ENCODE results near the gene HSPA13.

GRCh38 chr21:14384453-14384852, 1.5 kb upstream of the HSPA13 start:
- no peak for TF ChIP-seq ZBTB17 (tag by site-specific recombination; IDR thresholded peaks at IDR 0.05)
- no peak for TF ChIP-seq ZBTB44 (tag by site-specific recombination; IDR thresholded peaks at IDR 0.05)
- no peak for TF ChIP-seq SP7 (tag by site-specific recombination; IDR thresholded peaks at IDR 0.05)
- no peak for TF ChIP-seq CTCF (tag by site-specific recombination; IDR thresholded peaks at IDR 0.05)
- no peak for TF ChIP-seq ZNF133 (tag by site-specific recombination; IDR thresholded peaks at IDR 0.05)
- no peak for TF ChIP-seq YY1 (tag by site-specific recombination; IDR thresholded peaks at IDR 0.05)
- TF ChIP-seq, protein P1, sequence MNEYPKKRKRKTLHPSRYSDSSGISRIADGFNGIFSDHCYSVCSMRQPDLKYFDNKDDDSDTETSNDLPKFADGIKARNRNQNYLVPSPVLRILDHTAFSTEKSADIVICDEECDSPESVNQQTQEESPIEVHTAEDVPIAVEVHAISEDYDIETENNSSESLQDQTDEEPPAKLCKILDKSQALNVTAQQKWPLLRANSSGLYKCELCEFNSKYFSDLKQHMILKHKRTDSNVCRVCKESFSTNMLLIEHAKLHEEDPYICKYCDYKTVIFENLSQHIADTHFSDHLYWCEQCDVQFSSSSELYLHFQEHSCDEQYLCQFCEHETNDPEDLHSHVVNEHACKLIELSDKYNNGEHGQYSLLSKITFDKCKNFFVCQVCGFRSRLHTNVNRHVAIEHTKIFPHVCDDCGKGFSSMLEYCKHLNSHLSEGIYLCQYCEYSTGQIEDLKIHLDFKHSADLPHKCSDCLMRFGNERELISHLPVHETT (tag by site-specific recombination; IDR thresholded peaks at IDR 0.05) = no peak

Data from HEK293 (cell line).